Stimulated activated CD8-positive, alpha-beta memory T cell treated with anti-CD3 and anti-CD28 coated beads, Interleukin-4, amount 100 ng/mL, for 48 hours (primary cell): ENCODE results near the gene COG7.
"Not testable (repeated sequence)": the region's sequence is repeated elsewhere in the genome, so short reads cannot be mapped to it uniquely, and the experiment has no call there.

Experiments used
- DNase-seq: peaks from one replicate; pipeline ENCODE4 v3.0.0-alpha.2; 2020

Gene COG7

GRCh38 chr16:23452572-23453337 lies at the start of gene COG7:
COG7 (minus strand) TSS chr16:23453189; CDS start chr16:23452994, 195 bp downstream.
- peak; percentile 92 for DNase-seq

GRCh38 chr16:23502466-23502865 lies 49.5 kb upstream of the COG7 start:
- DNase-seq: no peak

- DNase-seq: no peak
Observed at GRCh38 chr16:23501291-23501690, 48.3 kb upstream of the COG7 start.

- no peak for DNase-seq
Observed at GRCh38 chr16:23500862-23501225, 47.9 kb upstream of the COG7 start.

- DNase-seq: no peak
Observed at GRCh38 chr16:23500212-23500861, 47.3 kb upstream of the COG7 start.

- DNase-seq: no peak
Observed at GRCh38 chr16:23499801-23500200, 46.8 kb upstream of the COG7 start.

GRCh38 chr16:23498863-23499262 lies 45.9 kb upstream of the COG7 start:
- no peak for DNase-seq

- no peak for DNase-seq
Observed at GRCh38 chr16:23497543-23497868, 44.5 kb upstream of the COG7 start.

GRCh38 chr16:23496821-23497542 lies 44.0 kb upstream of the COG7 start:
- no peak for DNase-seq

GRCh38 chr16:23495671-23496070 lies 42.7 kb upstream of the COG7 start:
- no peak for DNase-seq

- no peak for DNase-seq
Observed at GRCh38 chr16:23494188-23494587, 41.2 kb upstream of the COG7 start.

GRCh38 chr16:23491490-23492391 lies 38.8 kb upstream of the COG7 start:
- no peak for DNase-seq

- DNase-seq: no peak
Observed at GRCh38 chr16:23486480-23486879, 33.5 kb upstream of the COG7 start.

- DNase-seq: no peak
Observed at GRCh38 chr16:23485841-23486240, 32.9 kb upstream of the COG7 start.

GRCh38 chr16:23485257-23485614 lies 32.2 kb upstream of the COG7 start:
- DNase-seq: no peak

- DNase-seq: no peak
Observed at GRCh38 chr16:23484510-23485256, 31.7 kb upstream of the COG7 start.

GRCh38 chr16:23483492-23483891 lies 30.5 kb upstream of the COG7 start:
- DNase-seq: not testable (repeated sequence)

GRCh38 chr16:23482778-23483177 lies 29.8 kb upstream of the COG7 start:
- DNase-seq: peak; percentile 30

GRCh38 chr16:23480257-23480656 lies 27.3 kb upstream of the COG7 start:
- DNase-seq: no peak

- no peak for DNase-seq
Observed at GRCh38 chr16:23479138-23479537, 26.1 kb upstream of the COG7 start.

GRCh38 chr16:23478566-23478965 lies 25.6 kb upstream of the COG7 start:
- DNase-seq: no peak

GRCh38 chr16:23476289-23476688 lies 23.3 kb upstream of the COG7 start:
- no peak for DNase-seq
